GM12801 (cell line): ENCODE data around the gene PADI2.

Experiments
- TF ChIP-seq, protein P1 (sequence below): IDR thresholded peaks from one replicate; pipeline ENCODE4 v1.5.1; 2011; ENCODE audit warnings: control low read depth; ENCODE audit not compliant: insufficient read length; ENCODE audit errors: extremely low read depth

Gene PADI2

DNA sequence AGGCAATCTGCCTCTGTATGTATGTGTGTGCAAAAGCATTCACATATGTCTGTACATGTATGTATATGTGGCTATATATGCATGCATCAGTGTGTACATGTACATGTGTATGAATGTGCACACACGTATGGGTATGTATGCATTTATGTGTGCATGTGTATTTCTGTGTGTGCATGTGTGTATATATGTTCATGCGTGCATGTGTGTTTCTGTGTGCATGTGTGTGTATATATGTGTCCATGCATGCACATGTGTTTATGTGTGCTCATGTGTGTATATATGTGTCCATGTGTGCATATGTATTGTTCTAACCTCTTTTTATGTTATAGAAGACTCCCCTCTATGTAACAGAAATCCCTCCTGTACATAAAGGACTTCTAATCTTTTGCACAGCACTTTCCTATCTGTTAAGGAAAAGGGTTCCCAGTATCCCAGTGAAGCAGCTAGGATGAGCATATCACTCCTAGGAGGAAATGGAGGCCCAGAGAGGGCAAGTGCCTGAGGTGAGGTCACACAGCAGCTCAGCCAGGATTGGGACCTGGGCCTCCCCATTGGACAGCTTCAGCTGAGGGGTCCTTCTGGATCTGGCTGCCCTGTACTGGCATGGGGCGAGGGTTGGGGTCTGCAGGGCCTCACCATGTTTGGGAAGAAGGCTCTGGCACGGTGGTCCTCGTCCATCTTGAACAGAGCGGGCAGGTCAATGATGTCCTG is 49.6 kb downstream of the PADI2 start:
- TF ChIP-seq, protein P1, sequence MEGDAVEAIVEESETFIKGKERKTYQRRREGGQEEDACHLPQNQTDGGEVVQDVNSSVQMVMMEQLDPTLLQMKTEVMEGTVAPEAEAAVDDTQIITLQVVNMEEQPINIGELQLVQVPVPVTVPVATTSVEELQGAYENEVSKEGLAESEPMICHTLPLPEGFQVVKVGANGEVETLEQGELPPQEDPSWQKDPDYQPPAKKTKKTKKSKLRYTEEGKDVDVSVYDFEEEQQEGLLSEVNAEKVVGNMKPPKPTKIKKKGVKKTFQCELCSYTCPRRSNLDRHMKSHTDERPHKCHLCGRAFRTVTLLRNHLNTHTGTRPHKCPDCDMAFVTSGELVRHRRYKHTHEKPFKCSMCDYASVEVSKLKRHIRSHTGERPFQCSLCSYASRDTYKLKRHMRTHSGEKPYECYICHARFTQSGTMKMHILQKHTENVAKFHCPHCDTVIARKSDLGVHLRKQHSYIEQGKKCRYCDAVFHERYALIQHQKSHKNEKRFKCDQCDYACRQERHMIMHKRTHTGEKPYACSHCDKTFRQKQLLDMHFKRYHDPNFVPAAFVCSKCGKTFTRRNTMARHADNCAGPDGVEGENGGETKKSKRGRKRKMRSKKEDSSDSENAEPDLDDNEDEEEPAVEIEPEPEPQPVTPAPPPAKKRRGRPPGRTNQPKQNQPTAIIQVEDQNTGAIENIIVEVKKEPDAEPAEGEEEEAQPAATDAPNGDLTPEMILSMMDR, result no peak

DNA sequence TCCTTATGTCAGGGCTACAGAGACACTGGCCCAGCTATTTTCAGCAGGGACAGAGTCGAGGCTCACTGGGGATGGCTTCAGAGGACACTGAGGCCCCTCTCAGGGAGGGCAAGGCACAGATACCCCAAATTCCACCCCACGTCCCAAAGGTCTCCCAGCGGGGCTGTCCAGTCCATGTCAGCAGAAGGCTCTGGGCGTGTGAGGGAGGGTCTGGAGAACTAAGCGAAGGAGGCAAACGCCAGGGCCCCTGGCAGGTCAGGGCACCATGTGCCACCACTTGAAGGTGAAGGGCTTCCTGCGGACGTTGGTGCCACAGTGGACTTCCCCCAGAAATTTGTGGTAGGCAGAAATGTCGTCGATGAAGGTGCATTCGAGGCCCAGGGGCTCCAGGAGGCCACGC is 50.5 kb downstream of the PADI2 start:
- TF ChIP-seq, protein P1, result no peak

DNA sequence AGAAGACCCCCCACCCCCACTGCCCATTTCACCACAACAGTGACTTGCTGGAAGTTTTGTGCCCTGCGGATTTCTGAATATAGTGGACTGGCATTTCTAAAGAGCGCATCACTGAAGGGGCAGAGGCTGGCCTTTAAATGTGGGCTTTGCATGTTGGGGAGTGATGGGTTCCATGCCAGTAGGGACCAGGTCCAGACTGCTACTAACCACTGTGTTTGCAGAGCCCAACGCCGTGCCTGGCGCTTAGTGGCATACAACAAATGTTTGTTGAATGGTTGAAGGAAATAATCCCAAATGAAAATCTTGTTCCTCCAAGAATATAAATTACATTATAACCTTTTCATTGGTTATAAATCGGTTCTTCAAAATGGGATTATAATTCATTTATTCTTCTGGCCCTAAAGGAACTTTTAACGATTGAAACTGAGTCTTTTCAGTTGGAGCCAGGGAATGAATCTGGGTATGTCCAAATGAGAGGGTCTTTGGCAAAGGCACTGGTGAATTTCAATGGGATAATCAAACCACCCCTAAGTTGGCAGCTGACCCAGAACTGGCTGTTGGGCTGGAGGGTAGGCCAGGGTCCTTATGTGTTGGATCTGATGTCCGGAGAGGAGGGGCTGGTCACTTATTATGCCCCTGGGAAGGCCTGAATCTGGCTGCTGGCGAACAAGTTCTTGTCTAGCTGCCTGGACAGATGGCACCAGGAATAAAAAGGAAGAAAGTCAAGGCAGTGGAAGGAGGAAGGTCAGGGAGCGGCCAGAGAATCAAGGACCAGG is 51.6 kb downstream of the PADI2 start:
- TF ChIP-seq, protein P1, result no peak

DNA sequence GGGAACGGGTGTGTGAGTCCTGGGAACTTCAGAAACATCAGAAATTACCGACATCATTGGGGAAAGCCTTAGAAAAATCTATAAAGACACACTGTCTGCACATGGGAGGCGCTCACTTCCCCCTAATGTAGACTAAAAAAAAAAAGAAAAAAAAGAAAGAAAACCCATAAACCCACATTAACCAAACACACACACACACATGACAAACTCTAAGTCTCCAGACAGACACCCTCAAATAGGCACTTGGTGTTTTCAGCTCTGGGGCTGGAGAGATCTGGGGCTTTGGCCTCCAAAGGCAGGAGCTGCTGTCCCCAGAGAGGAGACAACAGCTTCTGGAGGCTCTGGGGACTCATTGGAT is 52.2 kb downstream of the PADI2 start:
- TF ChIP-seq, protein P1, result no peak

DNA sequence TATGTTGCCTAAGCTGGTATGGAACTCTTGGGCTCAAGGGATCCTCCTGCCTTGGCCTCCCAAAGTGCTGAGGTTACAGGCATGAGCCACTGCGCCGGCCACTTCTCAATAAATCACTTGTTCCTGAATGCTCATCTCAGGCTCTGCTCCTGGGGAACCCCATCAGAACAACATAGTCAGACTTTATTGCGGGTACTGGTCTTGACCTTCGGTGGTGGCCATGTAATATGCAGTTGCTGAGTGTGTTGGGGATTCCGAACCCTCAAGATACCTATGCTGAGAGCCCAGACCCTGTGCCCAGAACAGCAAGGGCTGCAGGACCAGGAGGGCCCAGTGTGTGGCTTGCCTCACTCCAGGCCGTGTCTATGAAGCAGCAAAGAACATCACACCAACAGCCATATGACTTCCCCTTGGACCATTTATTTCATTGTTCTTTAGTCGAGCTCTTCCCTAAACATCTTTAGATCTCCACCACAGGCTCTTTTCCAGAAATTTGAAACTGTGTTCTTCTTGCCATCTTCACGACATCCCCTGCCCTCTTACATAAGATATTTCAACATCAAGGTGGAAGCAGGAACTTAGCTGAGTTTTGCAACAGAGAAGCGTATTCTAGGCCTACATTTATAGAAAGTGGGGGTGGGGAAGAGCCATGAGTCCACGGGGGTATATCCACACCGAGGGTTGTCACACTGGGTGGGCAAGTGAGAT is 52.7 kb downstream of the PADI2 start:
- TF ChIP-seq, protein P1, result no peak

DNA sequence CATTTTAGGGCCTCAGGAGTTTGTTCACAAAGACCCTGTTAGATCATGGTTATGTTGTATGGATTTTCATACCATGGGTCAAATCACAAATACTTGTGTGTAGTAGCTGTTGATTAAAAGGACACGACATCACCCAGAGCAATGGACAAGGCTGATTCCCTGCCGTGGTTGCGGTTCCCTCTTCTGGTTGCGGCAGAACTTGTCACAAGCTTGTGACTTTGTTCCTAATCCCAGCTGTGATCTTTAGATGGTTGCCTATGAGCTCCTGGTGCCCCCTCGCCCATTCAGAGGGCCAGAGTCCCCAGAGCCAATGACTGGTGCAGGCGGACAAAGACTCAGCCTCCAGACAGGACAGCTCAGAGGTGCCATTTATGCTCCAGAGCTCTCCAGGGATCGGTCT is 53.6 kb downstream of the PADI2 start:
- TF ChIP-seq, protein P1, result no peak

DNA sequence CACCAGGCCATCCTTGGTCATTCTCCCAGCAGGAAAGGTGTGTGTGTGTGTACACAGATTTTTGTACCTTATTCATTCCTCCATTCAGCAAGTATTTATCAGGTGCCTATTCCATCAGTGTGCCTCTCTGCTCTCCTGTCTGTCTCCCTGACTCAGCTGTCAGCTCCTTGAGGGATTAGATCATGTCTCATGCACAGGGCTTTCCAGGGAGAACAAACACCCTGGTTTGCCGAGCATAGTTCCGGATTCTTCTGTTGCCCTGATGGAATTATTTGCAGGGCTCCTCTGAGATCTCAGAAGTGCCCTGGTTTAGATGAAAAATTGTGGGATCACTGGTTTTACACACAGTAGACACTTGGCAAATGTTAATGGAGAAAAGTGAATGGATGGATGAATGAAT is 57.4 kb downstream of the PADI2 start:
- TF ChIP-seq, protein P1, result no peak
